ENCODE data around the gene DLGAP5. TPM values are rescaled to one million over a fixed set of nuclear protein-coding genes. Genes with fewer than 3 reads are reported as not detected.

The DLGAP5 gene
- total and polyA plus RNA-seq, 2 of the 4 experiments (the other 2 are of a cell fraction): 14.9 to 19.0 TPM

GRCh38 chr14:55201219-55202101 is 10.1 kb upstream of the DLGAP5 start:
- Histone ChIP-seq H3K27me3 (ENCODE audit: control insufficient read depth, insufficient read depth, low read length) (no peaks in the 10 kb centered on the region), H4K20me1 (ENCODE audit: insufficient read depth, low read length) (no peaks in the 10 kb centered on the region), H2BK5ac (ENCODE audit: low read depth, low read length, poor library complexity, severe bottlenecking) (no peak overlapping the region), H2AK9ac (replicated peaks; ENCODE audit: low read depth, low read length, poor library complexity) (no peak overlapping the region), H3K4me2 (ENCODE audit: low read depth, low read length) (no peak overlapping the region), H3K4ac (ENCODE audit: low read depth, low read length) (no peak overlapping the region), H4K8ac (ENCODE audit: low read depth in 2 of 2, low read length in 2 of 2) (no peak overlapping the region), H3K56ac (ENCODE audit: extremely low read depth, insufficient read depth, low read length) (no peak overlapping the region), H2AFZ (replicated peaks; ENCODE audit: low read length, poor library complexity) (no peak overlapping the region), H3K27ac (ENCODE audit: insufficient read depth, low read length) (no peak overlapping the region), H3K4me3 (ENCODE audit: insufficient read depth, low read depth, low read length) (no peak overlapping the region), H2BK20ac (ENCODE audit: low read depth, low read length) (no peak overlapping the region), H2BK120ac (ENCODE audit: low read depth, low read length) (no peak overlapping the region), H4K91ac (ENCODE audit: insufficient read depth, low read depth, low read length) (no peak overlapping the region), H2AK5ac (ENCODE audit: low read depth, low read length) (no peak overlapping the region), H3K4me1 (ENCODE audit: control insufficient read depth, insufficient read depth, low read length) (no peaks in the 10 kb centered on the region), H4K5ac (ENCODE audit: low read depth, low read length) (no peak overlapping the region), H3K9me1 (ENCODE audit: insufficient read depth, low read length) (no peaks in the 10 kb centered on the region), H3K18ac (ENCODE audit: low read depth, low read length) (no peak overlapping the region), H3K79me1 (ENCODE audit: low read depth in 1 of 2, low read length in 2 of 2) (no peaks in the 10 kb centered on the region), H3K9me3 (ENCODE audit: control insufficient read depth, insufficient read depth, low read length) (no peaks in the 10 kb centered on the region), H2BK15ac (ENCODE audit: low read depth, low read length) (no peak overlapping the region), H3K14ac (replicated peaks; ENCODE audit: low read depth, low read length) (no peak overlapping the region), H3K23ac (ENCODE audit: low read depth, low read length) (no peak overlapping the region), H3K9ac (ENCODE audit: low read depth, low read length) (no peak overlapping the region), H3K36me3 (ENCODE audit: control insufficient read depth, insufficient read depth, low read length) (no peaks in the 10 kb centered on the region)
- intact Hi-C loops (cut with micrococcal nuclease): no loop called here
- ChIA-PET CTCF (interaction anchor here (0.6 to 0.7 kb wide), 2 partner anchors 11 to 490 kb away, joined by 3 to 5 read pairs; no protein-coding TSS in a partner anchor), POLR2A (ENCODE audit: unreplicated experiment) (no interaction called here)
- 100% methylated on average over 1 of the region's 17 CpGs; no CpG with 5 or more reads in 1 of the 2 experiments for WGBS, 2 experiments (ENCODE audit: extremely low coverage in 2 of 2, insufficient read length in 1 of 2)
- dilution Hi-C loops (cut with HindIII; ENCODE audit: low sequenced_read_pairs, unreplicated experiment): no loop called here
- in situ Hi-C loops (cut with MboI; ENCODE audit: low sequenced_read_pairs): no loop called here
- DNase-seq (no peak), ATAC-seq (ENCODE audit: low read depth) (no peak)
- no TSS peak for BruUV-seq (replicated peaks)
- no peak for TF ChIP-seq NFE2L2 (IDR thresholded peaks at IDR 0.05; ENCODE audit: low read depth, low read length)
- TF ChIP-seq POLR2A (IDR thresholded peaks at IDR 0.05; ENCODE audit: low read depth, low read length): no peak
- TF ChIP-seq CTCF (conservative IDR thresholded peaks at IDR 0.05; ENCODE audit: low read depth, low read length): no peak
- TF ChIP-seq CHD1 (IDR thresholded peaks at IDR 0.05; ENCODE audit: low read depth, low read length): no peak
- TF ChIP-seq RFX5 (IDR thresholded peaks at IDR 0.05; ENCODE audit: low read depth, low read length): no peak
- no peak for TF ChIP-seq USF2 (IDR thresholded peaks at IDR 0.05; ENCODE audit: low read depth, low read length)
- no peak for TF ChIP-seq MAZ (IDR thresholded peaks at IDR 0.05; ENCODE audit: borderline replicate concordance, low read depth, low read length)
- TF ChIP-seq FOS (IDR thresholded peaks at IDR 0.05; ENCODE audit: low read depth, low read length): no peak
- TF ChIP-seq MXI1 (IDR thresholded peaks at IDR 0.05; ENCODE audit: borderline replicate concordance, low read depth, low read length): no peak
- TF ChIP-seq RAD21 (IDR thresholded peaks at IDR 0.05; ENCODE audit: low read length): no peak
- no peak for TF ChIP-seq MAFK (IDR thresholded peaks at IDR 0.05; ENCODE audit: low read depth, low read length)
- TF ChIP-seq ELK1 (IDR thresholded peaks at IDR 0.05; ENCODE audit: borderline replicate concordance, low read depth, low read length): no peak
- no peak for TF ChIP-seq BHLHE40 (IDR thresholded peaks at IDR 0.05; ENCODE audit: low read depth, low read length)
